Activated CD4-positive, alpha-beta T cell treated with anti-CD3 and anti-CD28 coated beads, Interleukin-2, amount 10 ng/mL, durations not matched to agents 24 days and 14 days (primary cell): ENCODE data around the gene EHD3. TPM values are rescaled to one million over a fixed set of nuclear protein-coding genes. Genes with fewer than 3 reads are reported as not detected.

Experiments
- DNase-seq: peaks from one replicate; pipeline ENCODE4 v3.0.0; 2022
- H3K27ac Mint-ChIP-seq: one replicate; pipeline ENCODE4 v1.8.0; 2022; ENCODE audit warnings: mild to moderate bottlenecking, mixed read lengths
- H3K27me3 Mint-ChIP-seq: one replicate; pipeline ENCODE4 v1.8.0; 2022; ENCODE audit warnings: mixed read lengths
- H3K36me3 Mint-ChIP-seq: one replicate; pipeline ENCODE4 v1.8.0; 2022; ENCODE audit warnings: low read depth, mild to moderate bottlenecking, mixed read lengths
- H3K4me1 Mint-ChIP-seq: one replicate; pipeline ENCODE4 v1.8.0; 2021; ENCODE audit warnings: mixed read lengths
- H3K4me3 Mint-ChIP-seq: one replicate; pipeline ENCODE4 v1.8.0; 2022; ENCODE audit warnings: mild to moderate bottlenecking, moderate library complexity, mixed read lengths
- H3K9me3 Mint-ChIP-seq: one replicate; pipeline ENCODE4 v1.8.0; 2021; ENCODE audit warnings: mixed read lengths
- intact Hi-C: fragments of 100-400 bp; cut with micrococcal nuclease; formaldehyde crosslinking; loops from one replicate; pipeline ENCODE4 v1.15.1; 2023
- total RNA-seq: library from RNA; stranded (reverse); gene quantifications from 2 replicates; pipeline ENCODE4 v1.2.3, GENCODE V29; 2022

EHD3 gene
- total RNA-seq, 1 donor from 2014 or later: 1.5 TPM

GRCh38 chr2:31246184-31246852 is 12.4 kb downstream of the EHD3 start:
- intact Hi-C loops: no loop called here
- Mint-ChIP-seq H3K36me3 (no peaks in the 10 kb centered on the region), H3K27ac (no peak overlapping the region), H3K4me3 (no peak overlapping the region), H3K27me3 (no peaks in the 10 kb centered on the region), H3K9me3 (no peaks in the 10 kb centered on the region), H3K4me1 (peaks cover 8% of the 10 kb centered on the region)
- no peak for DNase-seq

- Mint-ChIP-seq H3K4me1 (no peaks in the 10 kb centered on the region), H3K9me3 (no peaks in the 10 kb centered on the region), H3K27ac (no peak overlapping the region), H3K27me3 (no peaks in the 10 kb centered on the region), H3K4me3 (no peak overlapping the region), H3K36me3 (no peaks in the 10 kb centered on the region)
- intact Hi-C loops: no loop called here
- DNase-seq: no peak
These were observed 13.8 kb downstream of the EHD3 start for GRCh38 chr2:31247711-31248110.

- Mint-ChIP-seq H3K27me3 (no peaks in the 10 kb centered on the region), H3K9me3 (no peaks in the 10 kb centered on the region), H3K4me1 (no peaks in the 10 kb centered on the region), H3K36me3 (no peaks in the 10 kb centered on the region), H3K4me3 (no peak overlapping the region), H3K27ac (no peak overlapping the region)
- intact Hi-C loops: no loop called here
- no peak for DNase-seq
These were observed 14.2 kb downstream of the EHD3 start for GRCh38 chr2:31248139-31248538.

GRCh38 chr2:31249009-31249690 is 15.2 kb downstream of the EHD3 start:
- Mint-ChIP-seq H3K27ac (no peak overlapping the region), H3K36me3 (no peaks in the 10 kb centered on the region), H3K9me3 (no peaks in the 10 kb centered on the region), H3K27me3 (no peaks in the 10 kb centered on the region), H3K4me1 (no peaks in the 10 kb centered on the region), H3K4me3 (no peak overlapping the region)
- intact Hi-C loops: no loop called here
- DNase-seq: no peak

GRCh38 chr2:31251018-31251417 is 17.1 kb downstream of the EHD3 start:
- Mint-ChIP-seq H3K9me3 (no peaks in the 10 kb centered on the region), H3K27ac (no peak overlapping the region), H3K4me1 (no peaks in the 10 kb centered on the region), H3K4me3 (no peak overlapping the region), H3K27me3 (no peaks in the 10 kb centered on the region), H3K36me3 (no peaks in the 10 kb centered on the region)
- intact Hi-C loops: no loop called here
- no peak for DNase-seq

GRCh38 chr2:31251851-31252250 is 17.9 kb downstream of the EHD3 start:
- no peak overlapping the region for H3K4me3 Mint-ChIP-seq
- no peaks in the 10 kb centered on the region for H3K9me3 Mint-ChIP-seq
- H3K27ac Mint-ChIP-seq: no peak overlapping the region
- no peaks in the 10 kb centered on the region for H3K4me1 Mint-ChIP-seq
- H3K27me3 Mint-ChIP-seq: no peaks in the 10 kb centered on the region
- no peak for DNase-seq
- H3K36me3 Mint-ChIP-seq: no peaks in the 10 kb centered on the region
- intact Hi-C loops: no loop called here

GRCh38 chr2:31253356-31254131 is 19.6 kb downstream of the EHD3 start:
- H3K9me3 Mint-ChIP-seq: no peaks in the 10 kb centered on the region
- no peaks in the 10 kb centered on the region for H3K4me1 Mint-ChIP-seq
- no peak for DNase-seq
- intact Hi-C loops: no loop called here
- no peaks in the 10 kb centered on the region for H3K36me3 Mint-ChIP-seq
- H3K27me3 Mint-ChIP-seq: no peaks in the 10 kb centered on the region
- H3K4me3 Mint-ChIP-seq: no peak overlapping the region
- no peak overlapping the region for H3K27ac Mint-ChIP-seq

- H3K27ac Mint-ChIP-seq: no peak overlapping the region
These were observed 20.6 kb downstream of the EHD3 start for GRCh38 chr2:31254237-31255203.

GRCh38 chr2:31255911-31256571 is 22.1 kb downstream of the EHD3 start:
- Mint-ChIP-seq H3K9me3 (no peaks in the 10 kb centered on the region), H3K4me1 (no peaks in the 10 kb centered on the region), H3K36me3 (no peaks in the 10 kb centered on the region), H3K4me3 (no peak overlapping the region), H3K27ac (no peak overlapping the region), H3K27me3 (no peaks in the 10 kb centered on the region)
- intact Hi-C loops: no loop called here
- DNase-seq: no peak

More at GRCh38 chr2:31254237-31255203, 20.6 kb downstream of the EHD3 start:
- no peaks in the 10 kb centered on the region for H3K9me3 Mint-ChIP-seq
- H3K4me1 Mint-ChIP-seq: no peaks in the 10 kb centered on the region
- intact Hi-C loops: no loop called here
- no peaks in the 10 kb centered on the region for H3K36me3 Mint-ChIP-seq
- H3K4me3 Mint-ChIP-seq: no peak overlapping the region
- H3K27me3 Mint-ChIP-seq: no peaks in the 10 kb centered on the region
- no peak for DNase-seq

- no peaks in the 10 kb centered on the region for H3K4me1 Mint-ChIP-seq
- no peak overlapping the region for H3K4me3 Mint-ChIP-seq
- intact Hi-C loops: no loop called here
- DNase-seq: no peak
- H3K27me3 Mint-ChIP-seq: no peaks in the 10 kb centered on the region
- no peaks in the 10 kb centered on the region for H3K36me3 Mint-ChIP-seq
- no peak overlapping the region for H3K27ac Mint-ChIP-seq
- no peaks in the 10 kb centered on the region for H3K9me3 Mint-ChIP-seq
These were observed 22.8 kb downstream of the EHD3 start for GRCh38 chr2:31256611-31257382.

- H3K4me1 Mint-ChIP-seq: no peaks in the 10 kb centered on the region
- no peak for DNase-seq
- H3K27me3 Mint-ChIP-seq: no peaks in the 10 kb centered on the region
- intact Hi-C loops: no loop called here
- no peak overlapping the region for H3K4me3 Mint-ChIP-seq
- H3K36me3 Mint-ChIP-seq: no peaks in the 10 kb centered on the region
- H3K9me3 Mint-ChIP-seq: no peaks in the 10 kb centered on the region
- H3K27ac Mint-ChIP-seq: no peak overlapping the region
These were observed 24.4 kb downstream of the EHD3 start for GRCh38 chr2:31258351-31258750.

GRCh38 chr2:31259075-31259474 is 25.1 kb downstream of the EHD3 start:
- no peaks in the 10 kb centered on the region for H3K27me3 Mint-ChIP-seq
- no peak for DNase-seq
- no peaks in the 10 kb centered on the region for H3K9me3 Mint-ChIP-seq
- H3K36me3 Mint-ChIP-seq: no peaks in the 10 kb centered on the region
- H3K4me3 Mint-ChIP-seq: no peak overlapping the region
- H3K4me1 Mint-ChIP-seq: no peaks in the 10 kb centered on the region
- no peak overlapping the region for H3K27ac Mint-ChIP-seq
- intact Hi-C loops: no loop called here
